Hepatocyte (in vitro differentiated cells): ENCODE results near the gene CHCHD10. TPM values are rescaled to one million over a fixed set of nuclear protein-coding genes. Genes with fewer than 3 reads are reported as not detected.
A peak's percentile ranks its signal among the peaks of the same experiment; 100 is the strongest.

Experiments used
- DNase-seq: peaks from one replicate; pipeline ENCODE4 v3.0.0-alpha.2; 2016; ENCODE audit warnings: low spot score
- H2AFZ ChIP-seq: fragments of 200-600 bp; sonication (generic); 2 replicates; pipeline ENCODE4 v1.6.0; 2016; ENCODE audit warnings: antibody characterized with exemption, mild to moderate bottlenecking
- H3K27ac ChIP-seq: fragments of 200-600 bp; sonication (generic); 2 replicates; pipeline ENCODE4 v1.5.1; 2016; ENCODE audit warnings: mild to moderate bottlenecking
- H3K27me3 ChIP-seq: fragments of 200-600 bp; sonication (generic); 2 replicates; pipeline ENCODE4 v1.6.1; 2016
- H3K36me3 ChIP-seq: fragments of 200-600 bp; sonication (generic); replicated peaks from 2 replicates; pipeline ENCODE4 v1.5.1; 2016; ENCODE audit warnings: low read depth; ENCODE audit not compliant: insufficient read depth
- H3K4me1 ChIP-seq: fragments of 200-600 bp; sonication (generic); 2 replicates; pipeline ENCODE4 v1.5.1; 2016; ENCODE audit warnings: mild to moderate bottlenecking, moderate library complexity; ENCODE audit not compliant: insufficient read depth
- H3K4me2 ChIP-seq: fragments of 200-600 bp; sonication (generic); 2 replicates; pipeline ENCODE4 v1.6.0; 2016
- H3K4me3 ChIP-seq: fragments of 200-600 bp; sonication (generic); 2 replicates; pipeline ENCODE4 v1.5.1; 2016; ENCODE audit warnings: mild to moderate bottlenecking
- H3K79me2 ChIP-seq: fragments of 200-600 bp; sonication (generic); 2 replicates; pipeline ENCODE4 v1.6.0; 2017; ENCODE audit warnings: mild to moderate bottlenecking
- H3K9me2 ChIP-seq: fragments of 200-600 bp; sonication (generic); replicated peaks from 2 replicates; pipeline ENCODE4 v1.6.0; 2017; ENCODE audit warnings: mild to moderate bottlenecking; ENCODE audit not compliant: insufficient read depth
- H3K9me3 ChIP-seq: fragments of 200-600 bp; sonication (generic); 2 replicates; pipeline ENCODE4 v1.5.1; 2016; ENCODE audit warnings: low read depth, mild to moderate bottlenecking
- H4K20me1 ChIP-seq: fragments of 200-600 bp; sonication (generic); 2 replicates; pipeline ENCODE4 v1.6.0; 2016; ENCODE audit warnings: mild to moderate bottlenecking; ENCODE audit not compliant: insufficient read depth, poor library complexity, severe bottlenecking
- EZH2 ChIP-seq: fragments of 200-600 bp; sonication (generic); IDR thresholded peaks from 2 replicates; pipeline ENCODE4 v1.6.1; 2016; ENCODE audit warnings: antibody characterized with exemption, mild to moderate bottlenecking, borderline replicate concordance
- EZH2phosphoT487 ChIP-seq: fragments of 200-600 bp; sonication (generic); IDR thresholded peaks from one replicate; pipeline ENCODE4 v1.6.1; 2018; ENCODE audit warnings: antibody characterized with exemption, mild to moderate bottlenecking, low read depth, moderate library complexity; ENCODE audit not compliant: unreplicated experiment, severe bottlenecking
- WGBS: methylation state at CpG from one replicate; pipeline ENCODE4 v1.1.6; 2016; ENCODE audit warnings: low lambda C conversion rate; ENCODE audit errors: missing lambda C conversion rate; 5-methylcytosine and 5-hydroxymethylcytosine counted together
- polyA plus RNA-seq: library from polyadenylated mRNA; unstranded; fragments of >200 nt; fragmentation: Nextera tagmentation; extraction: Ambion mirVana; gene quantifications from 2 replicates; pipeline ENCODE4 v1.2.1, GENCODE V29; 2016
- total RNA-seq: library from RNA; depleted of rRNA; stranded (reverse); fragments of >200 nt; gene quantifications from 2 replicates; pipeline ENCODE4 v1.2.3, GENCODE V29; 2014
- TF ChIP-seq, protein P1 (sequence below): fragments of 200-600 bp; sonication (generic); IDR thresholded peaks from 2 replicates; pipeline ENCODE4 v1.5.1; 2016; ENCODE audit warnings: antibody characterized with exemption, mild to moderate bottlenecking; ENCODE audit not compliant: poor library complexity

CHCHD10 gene
- total RNA-seq: 4.0 and 36.5 TPM in 2 replicates
- polyA plus RNA-seq: 53.0 and 68.1 TPM in 2 replicates

- H3K9me3 ChIP-seq: no peaks in the 10 kb centered on the region
- TF ChIP-seq, protein P1, sequence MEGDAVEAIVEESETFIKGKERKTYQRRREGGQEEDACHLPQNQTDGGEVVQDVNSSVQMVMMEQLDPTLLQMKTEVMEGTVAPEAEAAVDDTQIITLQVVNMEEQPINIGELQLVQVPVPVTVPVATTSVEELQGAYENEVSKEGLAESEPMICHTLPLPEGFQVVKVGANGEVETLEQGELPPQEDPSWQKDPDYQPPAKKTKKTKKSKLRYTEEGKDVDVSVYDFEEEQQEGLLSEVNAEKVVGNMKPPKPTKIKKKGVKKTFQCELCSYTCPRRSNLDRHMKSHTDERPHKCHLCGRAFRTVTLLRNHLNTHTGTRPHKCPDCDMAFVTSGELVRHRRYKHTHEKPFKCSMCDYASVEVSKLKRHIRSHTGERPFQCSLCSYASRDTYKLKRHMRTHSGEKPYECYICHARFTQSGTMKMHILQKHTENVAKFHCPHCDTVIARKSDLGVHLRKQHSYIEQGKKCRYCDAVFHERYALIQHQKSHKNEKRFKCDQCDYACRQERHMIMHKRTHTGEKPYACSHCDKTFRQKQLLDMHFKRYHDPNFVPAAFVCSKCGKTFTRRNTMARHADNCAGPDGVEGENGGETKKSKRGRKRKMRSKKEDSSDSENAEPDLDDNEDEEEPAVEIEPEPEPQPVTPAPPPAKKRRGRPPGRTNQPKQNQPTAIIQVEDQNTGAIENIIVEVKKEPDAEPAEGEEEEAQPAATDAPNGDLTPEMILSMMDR: peak; percentile 81
- no peak for TF ChIP-seq EZH2phosphoT487
- H3K4me1 ChIP-seq: peaks cover 22% of the 10 kb centered on the region
- peak within 1 kb of the TSS; percentile 99 for H3K4me2 ChIP-seq
- H3K79me2 ChIP-seq: peaks cover 2% of the 10 kb centered on the region
- no peaks in the 10 kb centered on the region for H3K9me2 ChIP-seq
- H3K27ac ChIP-seq: peak within 1 kb of the TSS; percentile 86
- H2AFZ ChIP-seq: peak within 1 kb of the TSS; percentile 99
- 2% methylated on average over 39 of the region's 63 CpGs for WGBS
- H3K36me3 ChIP-seq: no peaks in the 10 kb centered on the region
- peak within 1 kb of the TSS; percentile 85 for H3K4me3 ChIP-seq
- no peaks in the 10 kb centered on the region for H3K27me3 ChIP-seq
- H4K20me1 ChIP-seq: no peaks in the 10 kb centered on the region
- peak; percentile 91 for DNase-seq
Measured at GRCh38 chr22:23767673-23768548, at the start of gene CHCHD10. Gene CHCHD10 (minus strand): TSS chr22:23767972. CDS start chr22:23767874, 98 bp downstream.

- WGBS: 91% methylated on average over 6 of the region's 6 CpGs
- no peak overlapping the region for H3K27ac ChIP-seq
- H3K36me3 ChIP-seq: no peaks in the 10 kb centered on the region
- H3K9me2 ChIP-seq: no peaks in the 10 kb centered on the region
- no peak overlapping the region for H2AFZ ChIP-seq
- no peak for TF ChIP-seq EZH2
- TF ChIP-seq, protein P1: no peak
- TF ChIP-seq EZH2phosphoT487: no peak
- no peaks in the 10 kb centered on the region for H4K20me1 ChIP-seq
- no peaks in the 10 kb centered on the region for H3K4me1 ChIP-seq
- H3K9me3 ChIP-seq: no peaks in the 10 kb centered on the region
- DNase-seq: no peak
- no peak overlapping the region for H3K4me3 ChIP-seq
- H3K79me2 ChIP-seq: no peaks in the 10 kb centered on the region
- no peak overlapping the region for H3K4me2 ChIP-seq
- H3K27me3 ChIP-seq: no peaks in the 10 kb centered on the region
Measured at GRCh38 chr22:23817146-23817545, 49.4 kb upstream of the CHCHD10 start.

- H3K36me3 ChIP-seq: no peaks in the 10 kb centered on the region
- no peak for DNase-seq
Measured at GRCh38 chr22:23816156-23816976, 48.6 kb upstream of the CHCHD10 start.

More at GRCh38 chr22:23816156-23816976, 48.6 kb upstream of the CHCHD10 start:
- H3K79me2 ChIP-seq: no peaks in the 10 kb centered on the region
- H3K4me3 ChIP-seq: no peak overlapping the region
- H3K9me2 ChIP-seq: no peaks in the 10 kb centered on the region
- no peaks in the 10 kb centered on the region for H3K4me1 ChIP-seq
- no peaks in the 10 kb centered on the region for H4K20me1 ChIP-seq
- H3K9me3 ChIP-seq: no peaks in the 10 kb centered on the region
- no peaks in the 10 kb centered on the region for H3K27me3 ChIP-seq
- TF ChIP-seq, protein P1: no peak
- TF ChIP-seq EZH2phosphoT487 (no peak), EZH2 (no peak)
- no peak overlapping the region for H2AFZ ChIP-seq
- H3K27ac ChIP-seq: no peak overlapping the region
- no peak overlapping the region for H3K4me2 ChIP-seq
- 86% methylated on average over 18 of the region's 18 CpGs for WGBS
